NCI-H1417 (cell line): ENCODE data around the gene C21orf91.
A peak's percentile ranks its signal among the peaks of the same experiment; 100 is the strongest.

Experiments used
- DNase-seq, 3 experiments: peaks; one replicate each; lab custom pipeline; 2025; lab: John Stamatoyannopoulos, UW

Gene C21orf91

DNA sequence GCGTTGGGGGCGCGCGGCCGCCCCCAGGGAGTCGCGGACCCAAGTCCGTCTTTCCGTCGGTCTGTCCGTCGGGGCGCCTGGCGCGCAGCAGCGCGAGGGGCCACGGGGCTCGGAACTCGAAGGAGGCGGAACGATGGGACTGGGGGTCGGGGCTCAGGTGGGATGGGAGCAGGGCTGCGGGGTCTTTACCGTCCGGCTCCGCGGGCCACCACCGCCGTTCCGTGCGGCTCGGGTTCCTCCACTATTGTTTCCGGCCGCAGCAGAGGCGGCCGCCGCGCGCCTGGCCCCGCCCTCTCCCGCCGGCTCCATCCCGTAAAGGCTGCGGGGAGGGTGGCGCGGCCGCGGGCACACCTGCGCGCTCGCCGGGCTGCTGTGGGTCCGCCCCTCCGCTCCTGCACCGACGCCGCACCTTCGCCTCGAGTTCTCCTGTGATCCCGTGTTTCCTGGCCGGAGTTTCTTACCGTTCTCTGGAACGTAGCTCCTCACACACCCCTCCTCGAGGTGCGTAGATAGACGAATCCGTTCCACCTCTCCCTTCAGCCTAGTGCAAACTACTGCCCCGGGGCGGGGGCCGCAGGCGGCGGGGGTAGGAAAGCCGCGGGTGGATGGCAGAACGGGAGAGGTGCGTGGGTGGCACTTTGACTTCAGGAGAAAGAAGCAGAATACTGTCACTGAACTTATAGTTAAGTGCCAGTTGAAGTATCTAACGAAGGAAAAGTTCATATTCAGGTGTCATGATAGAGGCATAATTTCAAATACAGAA is at the start of gene C21orf91:
Gene C21orf91 (minus strand): TSS at position 243 of the 763 bp plus-strand sequence. CDS start 1,038 bp downstream, outside the sequence.
- peak; percentile 92 to 96 (median 94) for DNase-seq

DNA sequence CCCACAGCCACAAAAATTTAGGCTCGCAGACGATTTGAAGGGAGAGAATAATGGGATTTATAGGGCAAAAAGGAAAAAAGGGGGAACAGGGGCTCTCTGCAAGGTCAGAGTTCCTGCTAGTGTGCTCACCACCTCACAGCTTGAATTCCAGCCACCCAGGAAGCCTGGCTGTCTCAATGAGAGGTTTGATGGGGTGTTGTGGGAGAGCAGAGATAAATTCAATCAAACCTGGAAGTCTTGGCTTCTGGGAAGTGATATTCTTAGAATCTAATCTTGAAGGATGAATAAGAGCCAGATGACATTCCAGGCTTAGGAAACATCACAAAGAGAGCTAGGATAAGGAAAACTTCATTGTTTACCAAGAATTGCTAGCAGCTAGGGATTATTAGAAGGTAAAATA is 47.4 kb upstream of the C21orf91 start:
- no peak for DNase-seq

DNA sequence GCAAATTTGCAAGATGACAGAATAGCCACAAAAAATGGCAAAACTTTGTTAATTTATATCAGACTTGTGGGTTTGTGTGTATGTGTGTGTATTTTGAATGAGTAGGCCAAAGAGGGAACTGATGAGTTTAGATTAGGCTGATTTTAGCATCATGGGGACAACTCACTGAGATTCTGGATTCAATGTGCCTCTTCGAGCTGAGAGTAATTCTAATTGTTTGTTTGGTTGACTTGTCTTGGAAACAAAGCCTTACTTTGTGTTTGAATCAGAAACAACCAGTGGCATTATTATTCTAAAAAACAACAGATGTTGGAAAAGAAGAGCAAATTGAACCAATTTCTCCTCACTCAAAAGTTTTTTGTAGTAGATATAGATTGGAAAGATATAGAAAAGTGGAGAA is 40.5 kb upstream of the C21orf91 start:
- DNase-seq: no peak

- no peak for DNase-seq
Measured at GRCh38 chr21:17858747-17859146, 39.6 kb upstream of the C21orf91 start.

- DNase-seq: no peak
Measured at GRCh38 chr21:17854745-17855144, 35.6 kb upstream of the C21orf91 start.

DNA sequence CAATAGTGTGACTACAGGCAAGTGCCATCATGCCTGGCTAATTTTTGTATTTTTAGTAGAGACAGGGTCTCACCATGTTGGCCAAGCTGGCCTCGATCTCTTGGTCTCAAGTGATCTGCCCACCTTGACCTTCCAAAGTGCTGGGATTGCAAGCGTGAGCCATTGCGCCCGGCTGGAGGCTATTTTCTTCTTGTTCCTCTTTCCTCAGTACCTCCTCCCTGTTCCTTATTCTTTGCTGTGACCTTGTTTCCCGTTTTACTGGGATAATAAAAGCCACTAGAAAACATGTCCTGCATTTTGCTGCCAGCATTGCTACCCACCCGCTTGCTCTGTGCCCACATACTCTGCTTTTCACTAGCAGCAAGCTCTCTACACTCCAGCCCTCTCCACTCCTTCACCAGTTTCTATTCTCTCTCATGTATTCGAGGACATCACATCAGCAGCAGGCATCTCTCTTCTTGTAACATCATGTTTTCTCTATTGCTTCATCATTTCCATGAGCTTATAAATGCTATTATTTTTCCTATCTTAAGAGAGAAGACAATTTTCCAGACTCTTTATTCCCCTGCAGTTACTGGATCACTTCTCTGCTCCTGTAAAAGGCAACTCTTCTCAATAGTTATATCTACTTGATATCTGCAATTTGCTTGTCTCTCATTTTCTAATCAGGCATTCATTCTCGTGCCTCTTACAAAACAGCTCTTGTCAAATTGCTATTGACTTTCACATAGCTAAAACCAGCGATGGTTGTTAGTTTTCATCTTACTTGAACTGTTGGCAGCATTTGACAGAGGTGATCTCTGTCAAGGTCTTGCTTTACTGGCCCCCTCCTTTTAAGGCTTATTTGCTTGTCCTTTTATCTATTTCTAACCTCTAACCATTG is 34.5 kb upstream of the C21orf91 start:
- no peak for DNase-seq

DNA sequence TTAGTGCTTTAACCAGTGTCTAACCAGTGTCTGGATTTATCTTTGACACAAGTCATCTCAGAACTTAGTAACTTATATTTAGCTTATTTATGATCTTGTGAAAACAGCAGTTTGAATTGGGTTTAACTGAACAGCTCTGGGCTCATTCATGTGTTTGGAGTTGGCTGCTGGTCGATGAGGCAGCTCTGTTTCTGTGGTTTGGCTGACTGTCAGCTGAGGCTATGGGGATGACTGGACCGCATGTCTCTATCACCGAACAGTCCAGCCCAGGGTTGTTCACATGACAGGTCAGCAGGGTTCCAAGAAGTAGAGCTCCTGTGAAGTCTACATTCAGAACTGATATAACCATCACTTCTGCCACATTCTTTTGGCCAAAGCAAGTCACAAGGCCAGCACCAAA is 29.1 kb upstream of the C21orf91 start:
- DNase-seq: no peak

DNA sequence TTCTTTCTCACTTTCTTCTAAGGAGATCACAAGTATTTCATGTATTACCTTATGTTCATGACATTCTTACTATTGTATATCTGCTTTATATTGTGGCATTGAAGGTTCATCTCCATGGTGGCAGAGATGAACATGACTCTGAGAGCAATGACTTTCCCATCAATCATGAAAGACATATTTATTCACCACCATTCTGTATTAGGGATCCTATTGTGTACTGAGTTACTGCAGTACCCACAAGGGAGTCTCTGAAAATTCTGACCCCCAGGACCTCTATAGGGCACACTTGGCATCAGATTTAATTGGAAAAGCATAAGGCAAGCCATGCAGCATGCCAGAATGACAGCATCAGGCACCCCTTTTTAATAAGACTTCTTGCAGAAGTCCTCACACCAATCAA is 21.9 kb upstream of the C21orf91 start:
- DNase-seq: no peak

DNA sequence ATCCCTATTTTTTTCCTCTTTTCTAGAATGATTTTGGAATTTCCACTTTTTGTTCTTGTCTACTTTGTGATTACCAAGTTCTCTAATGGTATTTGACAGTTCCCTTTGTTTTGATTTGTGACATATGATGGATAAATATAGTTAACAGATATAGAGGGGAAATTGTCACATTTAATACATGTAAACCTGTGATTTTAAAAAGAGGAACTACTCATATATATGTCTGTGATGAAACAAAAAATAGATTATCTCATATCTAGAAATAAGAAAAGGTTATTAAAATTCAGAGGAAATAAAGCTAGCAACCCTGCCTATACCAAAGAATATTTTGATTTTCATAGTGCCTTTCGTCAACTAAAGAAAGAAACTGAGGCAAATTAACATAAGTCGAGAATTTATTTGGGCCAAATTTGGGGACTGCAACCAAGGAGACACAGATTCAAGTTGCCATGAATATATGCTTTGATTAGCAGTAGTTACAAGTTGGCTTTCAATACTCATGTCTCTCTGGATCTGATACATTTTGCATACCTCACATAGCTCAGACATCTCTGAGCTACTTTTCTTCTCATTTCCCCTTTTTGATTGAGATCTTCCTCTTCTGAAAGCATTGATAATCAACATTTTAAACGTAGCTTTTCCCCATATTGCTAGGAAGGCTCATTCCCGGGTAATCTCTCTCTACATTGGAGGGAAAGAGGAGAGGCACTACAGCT is 15.6 kb upstream of the C21orf91 start:
- DNase-seq: no peak

- no peak for DNase-seq
Measured at GRCh38 chr21:17829472-17829871, 10.3 kb upstream of the C21orf91 start.

DNA sequence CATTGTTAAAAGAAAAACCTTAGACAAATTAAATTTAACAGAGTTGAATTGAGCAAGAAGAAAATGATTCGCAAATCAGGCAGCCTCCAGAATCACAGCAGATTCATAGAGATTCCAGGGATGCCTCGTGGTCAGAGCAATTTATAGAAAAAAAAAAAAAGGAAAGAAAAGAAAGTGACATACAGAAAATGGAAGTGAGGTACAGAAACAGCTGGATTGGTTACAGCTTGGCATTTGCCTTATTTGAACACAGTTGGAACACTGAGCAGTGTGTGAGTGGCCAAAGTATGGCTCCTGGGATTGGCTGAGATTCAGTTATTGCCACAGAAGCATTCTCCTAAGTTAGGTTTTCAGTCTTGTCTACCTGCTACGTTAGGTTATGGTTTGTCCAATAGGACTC is 9.1 kb upstream of the C21orf91 start:
- no peak for DNase-seq

DNA sequence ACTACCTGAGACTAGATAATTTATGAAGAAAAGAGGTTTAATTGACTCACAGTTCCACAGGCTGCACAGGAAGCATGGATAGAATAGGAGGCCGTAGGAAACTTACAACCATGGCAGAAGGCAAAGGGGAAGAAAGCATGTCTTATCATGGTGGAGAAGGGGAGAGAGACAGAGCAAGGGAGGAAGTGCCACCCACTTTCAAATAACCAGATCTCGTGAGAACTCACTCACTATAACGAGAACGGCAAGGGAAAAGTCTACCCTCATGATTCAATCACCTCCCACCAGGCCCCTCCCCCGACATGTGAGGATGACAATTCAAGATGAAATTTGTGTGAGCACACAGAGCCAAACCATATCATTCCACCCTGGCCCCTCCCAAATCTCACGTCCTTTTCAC is 4.7 kb upstream of the C21orf91 start:
- DNase-seq: no peak

- DNase-seq: no peak
Measured at GRCh38 chr21:17821121-17821520, 2.0 kb upstream of the C21orf91 start.

GRCh38 chr21:17819877-17820229 is 697 bp upstream of the C21orf91 start:
- peak in 2 of 3 experiments; percentile 88 to 92 for DNase-seq

GRCh38 chr21:17818186-17819113 is 706 bp downstream of the C21orf91 start:
- peak; percentile 51 to 88 (median 82) for DNase-seq

GRCh38 chr21:17813353-17813752 is 5.8 kb downstream of the C21orf91 start:
- DNase-seq: no peak

- DNase-seq: no peak
Measured at GRCh38 chr21:17805966-17806365, 13.2 kb downstream of the C21orf91 start.

GRCh38 chr21:17803536-17803935 is 15.6 kb downstream of the C21orf91 start:
- DNase-seq: no peak

- DNase-seq: no peak
Measured at GRCh38 chr21:17802572-17802971, 16.6 kb downstream of the C21orf91 start.

- peak in 1 of 3 experiments; percentile 13 for DNase-seq
Measured at GRCh38 chr21:17799414-17800164, 19.6 kb downstream of the C21orf91 start.

GRCh38 chr21:17798796-17799195 is 20.4 kb downstream of the C21orf91 start:
- no peak for DNase-seq
